ENCODE data around the gene RMDN3. TPM values are rescaled to one million over a fixed set of nuclear protein-coding genes. Genes with fewer than 3 reads are reported as not detected.

RMDN3 gene, protein sequence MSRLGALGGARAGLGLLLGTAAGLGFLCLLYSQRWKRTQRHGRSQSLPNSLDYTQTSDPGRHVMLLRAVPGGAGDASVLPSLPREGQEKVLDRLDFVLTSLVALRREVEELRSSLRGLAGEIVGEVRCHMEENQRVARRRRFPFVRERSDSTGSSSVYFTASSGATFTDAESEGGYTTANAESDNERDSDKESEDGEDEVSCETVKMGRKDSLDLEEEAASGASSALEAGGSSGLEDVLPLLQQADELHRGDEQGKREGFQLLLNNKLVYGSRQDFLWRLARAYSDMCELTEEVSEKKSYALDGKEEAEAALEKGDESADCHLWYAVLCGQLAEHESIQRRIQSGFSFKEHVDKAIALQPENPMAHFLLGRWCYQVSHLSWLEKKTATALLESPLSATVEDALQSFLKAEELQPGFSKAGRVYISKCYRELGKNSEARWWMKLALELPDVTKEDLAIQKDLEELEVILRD
- polyA plus RNA-seq, result 10 to 100 TPM; 28.9 to 87.2 (median 41.9) TPM

DNA sequence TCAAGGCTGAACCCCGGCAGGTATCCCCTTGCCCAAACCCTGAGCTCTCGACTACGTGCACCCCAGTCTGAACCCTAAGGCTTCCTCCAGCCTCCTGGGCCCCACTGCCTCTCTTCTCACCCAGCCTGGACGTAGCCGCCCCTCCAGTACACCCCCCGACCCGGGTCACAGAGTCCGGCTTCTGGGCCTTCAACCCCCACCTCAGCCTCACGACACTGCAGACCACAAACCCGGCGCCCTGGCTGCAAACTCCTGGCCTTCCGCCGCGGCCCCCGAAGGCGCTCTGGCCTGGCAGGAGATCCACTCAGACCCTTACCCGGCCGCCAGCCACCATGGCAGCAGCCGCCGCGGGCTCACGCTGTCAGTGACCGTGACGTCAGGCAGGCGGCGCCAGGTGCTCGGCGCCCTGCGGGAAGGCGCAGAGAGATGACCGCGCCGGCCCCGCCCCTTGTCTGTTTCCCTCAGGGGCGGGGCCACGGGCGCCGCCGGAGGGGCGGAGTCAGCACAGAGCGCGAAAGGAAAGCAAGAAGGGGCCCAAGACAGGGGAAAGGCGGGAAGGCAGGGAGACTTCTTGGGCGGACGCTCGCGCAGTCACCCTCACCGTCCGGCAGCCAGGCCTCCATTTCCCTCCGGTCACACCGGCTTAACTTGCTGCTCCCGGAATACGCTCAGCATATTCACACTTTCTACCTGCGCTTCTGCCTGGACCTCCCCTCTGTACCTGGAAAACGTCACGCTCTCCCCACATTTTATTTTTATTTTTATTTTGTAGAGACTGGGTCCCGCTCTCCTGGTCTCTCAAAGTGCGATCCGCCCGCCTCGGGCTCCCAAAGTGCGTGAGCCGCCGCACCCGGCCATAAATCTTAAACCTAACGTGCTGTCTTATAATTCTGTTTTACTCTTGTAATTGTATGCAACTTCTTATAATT lies at the start of gene RMDN3:
Gene RMDN3, minus strand, starts transcription at position 372 of the 929 bp plus-strand sequence. CDS start 471 bp downstream, outside the sequence.
- no peak within 1 kb of the TSS for H3K27ac ChIP-seq (ENCODE audit: low read depth, low read length)
- 1% methylated on average over 65 to 66 of the region's 66 CpGs for WGBS, 3 donors

- no peak overlapping the region for H3K27ac ChIP-seq (ENCODE audit: low read depth, low read length)
Observed at GRCh38 chr15:40803688-40804087, 48.6 kb upstream of the RMDN3 start.

GRCh38 chr15:40803076-40803475 lies 48.0 kb upstream of the RMDN3 start:
- WGBS, 3 donors, result 83 to 95% (median 95%) methylated on average over 2 of the region's 2 CpGs
- no peak overlapping the region for H3K27ac ChIP-seq (ENCODE audit: low read depth, low read length)

More at GRCh38 chr15:40803688-40804087, 48.6 kb upstream of the RMDN3 start:
- whole genome bisulfite sequencing, 3 donors, result 38 to 100% (median 89%) methylated on average over 1 of the region's 1 CpG

DNA sequence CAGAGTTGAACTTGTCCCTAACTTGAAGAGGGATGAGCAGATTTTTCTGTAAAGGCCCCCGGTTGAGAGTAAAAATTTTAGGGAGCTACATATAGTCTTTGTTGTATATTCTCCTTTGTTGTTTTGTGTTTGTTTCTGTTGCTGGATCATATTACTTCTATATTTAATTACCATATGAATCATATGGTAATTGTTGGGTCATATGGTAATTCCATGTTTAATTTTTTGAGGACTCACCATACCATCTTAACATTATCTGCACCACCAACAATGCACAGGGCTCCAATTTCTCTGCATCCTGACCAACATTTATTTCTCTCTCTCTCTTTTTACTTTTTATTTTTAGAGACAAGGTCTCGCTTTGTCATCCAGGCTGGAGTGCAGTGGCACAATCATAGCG lies 44.5 kb upstream of the RMDN3 start:
- no peak overlapping the region for H3K27ac ChIP-seq (ENCODE audit: low read depth, low read length)
- 92 to 95% (median 94%) methylated on average over 3 of the region's 3 CpGs for WGBS, 3 donors

DNA sequence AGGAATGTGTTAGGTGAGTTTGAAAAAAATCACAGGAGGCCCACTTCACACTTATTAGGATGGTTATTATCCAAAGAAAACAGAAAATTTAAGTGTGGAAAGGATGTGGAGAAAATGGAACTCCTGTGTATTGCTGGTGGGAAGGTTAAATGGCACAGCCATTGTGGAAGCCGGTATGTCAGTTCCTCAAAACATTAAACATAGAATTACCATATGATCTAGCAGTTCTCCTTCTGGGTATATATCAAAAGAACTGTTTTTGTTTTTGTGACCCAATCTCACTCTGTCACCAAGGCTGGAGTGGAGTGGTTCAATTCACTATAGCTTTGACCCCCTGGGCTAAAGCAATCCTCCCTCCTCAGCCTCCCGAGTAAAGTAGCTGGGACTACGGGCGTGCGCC lies 41.5 kb upstream of the RMDN3 start:
- 87 to 94% (median 93%) methylated on average over 5 of the region's 5 CpGs for WGBS, 3 donors
- no peak overlapping the region for H3K27ac ChIP-seq (ENCODE audit: low read depth, low read length)

- H3K27ac ChIP-seq (ENCODE audit: low read depth, low read length), result no peak overlapping the region
- 65 to 75% (median 67%) methylated on average over 2 of the region's 2 CpGs for WGBS, 3 donors
Observed at GRCh38 chr15:40796041-40796440, 41.0 kb upstream of the RMDN3 start.

DNA sequence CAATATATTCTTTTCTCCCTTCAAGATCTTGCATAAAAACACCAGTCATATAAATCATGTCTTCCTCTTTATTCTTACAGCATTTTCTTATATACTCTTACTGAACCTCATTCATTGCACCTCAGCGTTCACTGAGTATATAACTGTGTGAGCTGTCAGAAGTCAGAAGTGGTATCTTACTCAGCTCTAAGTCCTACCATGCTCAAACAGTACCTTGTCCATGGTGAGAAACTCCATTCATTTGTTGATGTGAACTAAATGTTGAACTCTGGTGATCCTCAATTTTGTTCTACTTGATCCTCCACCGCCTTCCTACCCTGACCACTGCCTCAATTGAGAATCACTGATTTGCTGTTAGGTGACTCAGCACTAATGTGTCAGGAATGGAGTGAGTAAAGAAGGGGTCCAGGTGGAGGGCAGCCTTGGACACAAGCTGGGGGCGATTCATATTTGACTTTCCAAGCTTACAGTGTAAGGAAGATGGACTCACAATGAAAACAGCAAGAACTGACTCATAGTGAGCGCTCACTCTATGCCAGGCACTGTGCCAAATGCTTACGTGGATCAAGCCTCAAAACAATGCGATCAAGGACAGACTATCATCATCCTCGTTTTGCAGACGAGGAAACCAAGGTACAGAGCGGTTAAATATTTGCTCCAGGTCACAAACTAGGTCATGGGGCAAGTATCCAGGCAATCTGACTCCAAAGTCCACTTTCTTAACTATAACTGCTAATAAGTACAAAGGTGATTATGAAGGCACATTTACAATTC lies 38.3 kb upstream of the RMDN3 start:
- WGBS, 3 donors, result 41 to 73% (median 72%) methylated on average over 9 of the region's 9 CpGs
- no peak overlapping the region for H3K27ac ChIP-seq (ENCODE audit: low read depth, low read length)

DNA sequence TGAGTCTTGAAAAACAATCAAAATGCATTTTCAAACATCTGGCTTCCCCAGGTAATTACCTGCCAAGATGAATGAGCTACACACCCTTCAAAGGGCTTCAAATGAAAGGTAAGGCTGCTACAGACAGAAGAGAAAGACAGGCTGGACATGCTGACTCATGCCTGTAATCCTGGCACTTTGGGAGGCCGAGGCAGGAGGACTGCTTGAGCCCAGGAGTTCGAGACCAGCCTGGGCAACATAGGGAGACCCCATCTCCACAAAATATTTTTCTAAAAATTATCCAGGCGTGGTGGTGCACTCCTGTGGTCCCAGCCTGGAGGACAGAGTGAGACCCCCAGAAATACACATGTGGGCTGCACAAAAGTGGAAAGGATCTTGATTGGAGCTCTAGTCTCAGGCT lies 37.3 kb upstream of the RMDN3 start:
- no peak overlapping the region for H3K27ac ChIP-seq (ENCODE audit: low read depth, low read length)
- WGBS, 3 donors, result 81 to 99% (median 95%) methylated on average over 3 of the region's 3 CpGs

DNA sequence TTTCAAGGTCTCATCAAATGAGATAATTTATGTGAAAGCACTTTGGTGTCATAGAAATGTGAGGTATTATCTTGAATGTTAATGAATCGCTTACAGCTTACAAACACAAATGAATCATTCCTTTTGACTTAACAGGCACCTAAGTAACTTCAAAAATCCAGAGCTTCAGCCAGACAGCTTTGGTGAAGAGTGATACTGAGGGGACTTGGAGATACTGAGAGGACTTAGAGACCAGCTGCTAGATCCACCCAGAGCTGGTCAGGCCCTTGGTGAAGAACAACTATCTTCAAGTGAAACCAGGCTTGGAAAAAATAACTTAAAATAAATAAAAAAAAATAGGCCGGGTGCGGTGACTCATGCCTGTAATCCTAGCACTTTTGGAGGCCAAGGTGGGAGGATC lies 35.7 kb upstream of the RMDN3 start:
- no peak overlapping the region for H3K27ac ChIP-seq (ENCODE audit: low read depth, low read length)
- WGBS, 3 donors, result 61 to 89% (median 81%) methylated on average over 3 of the region's 3 CpGs

DNA sequence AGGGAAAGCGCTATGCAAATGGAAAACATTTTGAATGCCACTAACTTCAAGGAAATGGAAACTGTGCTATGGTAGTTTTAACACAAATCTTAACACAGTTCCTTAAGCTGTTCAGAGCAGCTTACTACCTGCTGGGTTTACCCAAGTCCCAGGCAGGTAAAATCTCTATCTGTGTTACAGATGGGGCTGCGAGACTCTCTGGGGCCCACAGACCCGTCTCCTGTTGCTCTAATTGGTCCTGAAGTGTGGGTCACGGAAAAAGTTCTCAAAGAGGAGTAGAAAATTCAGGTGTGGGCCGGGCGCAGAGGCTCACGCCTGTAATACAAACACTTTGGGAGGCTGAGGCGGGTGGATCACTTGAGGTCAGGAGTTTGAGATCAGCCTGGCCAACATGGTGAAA lies 34.9 kb upstream of the RMDN3 start:
- H3K27ac ChIP-seq (ENCODE audit: low read depth, low read length), result no peak overlapping the region
- 88 to 95% (median 91%) methylated on average over 8 of the region's 8 CpGs for WGBS, 3 donors

DNA sequence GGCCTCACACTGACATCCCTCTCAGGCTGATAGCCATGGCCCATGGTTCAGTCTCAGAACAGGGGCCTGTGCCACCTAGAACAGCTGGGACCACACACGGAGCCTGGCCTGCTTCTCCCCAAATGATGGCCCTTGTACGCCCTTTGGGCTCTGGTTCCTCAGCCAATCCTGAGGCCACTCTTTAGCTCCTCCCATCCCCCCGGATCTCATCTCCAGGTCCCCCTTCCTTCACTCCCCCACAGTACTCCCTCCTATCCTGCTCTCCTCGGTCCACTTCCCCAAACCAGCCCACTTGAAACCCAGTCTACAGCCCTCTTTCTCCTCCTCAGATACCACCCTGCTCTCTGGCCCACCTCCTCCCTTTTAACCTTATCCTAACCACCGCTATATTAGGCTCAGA lies 34.1 kb upstream of the RMDN3 start:
- WGBS, 3 donors, result 75 to 93% (median 81%) methylated on average over 5 of the region's 5 CpGs
- H3K27ac ChIP-seq (ENCODE audit: low read depth, low read length), result no peak overlapping the region

- H3K27ac ChIP-seq (ENCODE audit: low read depth, low read length), result no peak overlapping the region
- 58 to 76% (median 68%) methylated on average over 6 of the region's 6 CpGs for WGBS, 3 donors
Observed at GRCh38 chr15:40787991-40788390, 32.9 kb upstream of the RMDN3 start.

- H3K27ac ChIP-seq (ENCODE audit: low read depth, low read length), result no peak overlapping the region
- 5 to 26% (median 21%) methylated on average over 4 of the region's 4 CpGs for WGBS, 3 donors
Observed at GRCh38 chr15:40787344-40787841, 32.3 kb upstream of the RMDN3 start.

GRCh38 chr15:40785814-40786213 lies 30.8 kb upstream of the RMDN3 start:
- 61 to 90% (median 89%) methylated on average over 2 of the region's 2 CpGs for WGBS, 3 donors
- no peak overlapping the region for H3K27ac ChIP-seq (ENCODE audit: low read depth, low read length)

GRCh38 chr15:40785164-40785563 lies 30.1 kb upstream of the RMDN3 start:
- H3K27ac ChIP-seq (ENCODE audit: low read depth, low read length), result no peak overlapping the region
- WGBS, 3 donors, result 58 to 83% (median 82%) methylated on average over 3 of the region's 3 CpGs

DNA sequence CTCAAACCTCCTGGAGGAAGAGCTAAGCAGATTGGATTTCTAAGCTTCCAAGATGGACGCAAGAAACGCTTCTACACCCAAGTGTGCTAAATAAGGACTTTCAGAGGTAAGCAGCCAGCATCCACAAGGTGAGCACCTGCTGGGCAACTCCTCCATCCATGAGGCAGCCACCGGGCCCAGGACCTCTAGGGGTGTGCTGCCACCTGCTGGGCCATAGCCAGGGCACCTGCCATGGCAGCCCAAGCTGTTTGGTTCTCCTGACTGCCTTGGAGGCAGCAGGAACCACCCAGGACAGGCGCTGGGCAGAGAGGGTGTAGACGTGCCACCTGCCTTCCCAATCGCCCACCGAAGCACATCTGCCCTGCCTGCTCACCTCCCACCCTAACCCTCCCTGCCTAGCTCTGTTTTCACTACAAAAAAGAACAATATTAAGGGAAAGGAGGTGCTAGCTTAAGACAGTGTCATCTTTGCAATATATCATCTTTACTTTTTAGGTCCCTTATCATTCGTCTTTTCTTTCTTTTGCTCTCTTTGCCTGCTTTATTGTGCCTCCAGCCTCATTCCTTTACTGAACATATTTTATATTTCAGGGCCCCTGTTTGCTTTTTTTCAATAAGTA lies 27.7 kb upstream of the RMDN3 start:
- H3K27ac ChIP-seq (ENCODE audit: low read depth, low read length), result no peak overlapping the region
- WGBS, 3 donors, result 31 to 68% (median 57%) methylated on average over 8 of the region's 8 CpGs

DNA sequence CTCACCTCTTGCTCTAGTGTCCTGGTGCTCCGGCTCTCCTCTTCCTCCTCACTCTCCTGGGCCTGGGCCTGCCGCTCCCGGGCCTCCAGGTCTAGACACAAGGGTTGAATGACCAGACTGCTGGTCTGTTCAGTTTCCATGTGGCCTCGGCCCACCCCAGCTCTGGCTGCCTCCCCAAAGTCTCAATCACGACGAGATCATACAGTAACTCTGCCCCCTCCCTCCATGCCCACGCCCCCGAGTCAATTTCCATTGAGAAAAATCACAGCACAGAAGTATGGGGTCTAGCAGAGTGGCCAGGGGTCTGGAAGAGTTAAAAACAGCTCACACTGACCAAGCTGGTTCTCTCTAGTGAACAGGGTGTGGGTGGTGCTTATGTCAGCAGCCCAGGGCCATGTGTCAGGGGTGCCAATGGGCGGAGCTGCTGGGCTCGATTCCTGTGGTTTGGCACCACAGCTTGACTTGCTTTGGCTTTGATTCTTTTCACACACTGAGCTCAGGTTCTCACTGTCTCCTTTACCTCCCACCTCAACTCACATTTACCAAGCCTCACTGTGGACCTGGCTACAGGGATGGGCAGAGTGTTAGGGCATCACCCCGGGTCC lies 21.6 kb upstream of the RMDN3 start:
- H3K27ac ChIP-seq (ENCODE audit: low read depth, low read length), result no peak overlapping the region
- WGBS, 3 donors, result 75 to 77% (median 76%) methylated on average over 11 of the region's 11 CpGs
